Regular cardiac myocyte (primary cell): ENCODE data around the gene HIKESHI. TPM values are rescaled to one million over a fixed set of nuclear protein-coding genes. Genes with fewer than 3 reads are reported as not detected.

Experiments
- total RNA-seq: library from RNA; depleted of rRNA; stranded (reverse); fragments of >200 nt; gene quantifications from 2 replicates; pipeline ENCODE4 v1.2.3, GENCODE V29; 2014

The HIKESHI gene, protein sequence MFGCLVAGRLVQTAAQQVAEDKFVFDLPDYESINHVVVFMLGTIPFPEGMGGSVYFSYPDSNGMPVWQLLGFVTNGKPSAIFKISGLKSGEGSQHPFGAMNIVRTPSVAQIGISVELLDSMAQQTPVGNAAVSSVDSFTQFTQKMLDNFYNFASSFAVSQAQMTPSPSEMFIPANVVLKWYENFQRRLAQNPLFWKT
- 59.5 and 94.9 TPM in 2 replicates for total RNA-seq

DNA sequence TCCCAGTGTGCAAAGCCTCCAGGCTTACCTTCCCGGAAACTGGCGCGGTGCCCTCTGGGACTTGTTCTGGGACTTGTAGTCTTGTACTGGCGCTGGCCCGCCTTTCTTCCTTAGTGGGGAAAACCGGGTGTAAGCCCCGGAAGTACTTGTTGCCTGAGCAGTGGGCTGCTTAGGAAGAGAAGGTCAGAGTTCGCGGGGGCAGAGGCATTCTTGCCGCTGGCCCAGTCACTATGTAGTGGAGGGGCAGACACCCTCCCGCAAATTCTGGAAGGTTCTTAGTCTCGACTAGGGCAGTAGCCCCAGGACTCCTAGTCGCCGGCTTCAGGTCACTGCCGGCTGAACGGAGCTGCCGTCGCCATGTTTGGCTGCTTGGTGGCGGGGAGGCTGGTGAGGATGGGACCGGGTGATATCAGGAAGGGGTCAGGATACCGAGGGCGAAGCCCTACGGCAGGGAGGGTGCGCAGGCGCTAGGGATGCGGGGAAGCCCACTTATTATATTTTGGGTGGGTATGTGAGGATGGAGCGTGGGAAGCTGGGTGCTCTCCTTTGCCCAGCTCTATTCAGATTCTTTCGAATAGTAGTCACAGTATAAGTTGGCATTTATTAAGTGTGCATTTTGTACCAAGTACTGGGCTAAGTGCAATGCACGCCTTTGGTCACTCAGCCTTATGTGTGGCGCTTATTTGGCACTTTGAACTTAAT, at the start of gene HIKESHI:
Gene HIKESHI (plus strand): TSS at position 149 of the 702 bp plus-strand sequence. CDS start 209 bp downstream, at position 358.

GRCh38 chr11:86374586-86374985, 72.5 kb downstream of the HIKESHI start, which contains the start of gene CCDC81:
TSS of gene CCDC81 (plus strand) at chr11:86374887. CDS start at chr11:86375164, 277 bp downstream.

Other genes starting within 250 kb of the HIKESHI start
- gene PICALM, start 233.2 kb upstream of the HIKESHI start, total RNA-seq: 430 and 444 TPM in 2 replicates
- gene EED, start 57.5 kb upstream of the HIKESHI start, total RNA-seq: 18.0 and 28.0 TPM in 2 replicates
- 2.5 and 12.1 TPM in 2 replicates for gene CCDC81, start 72.6 kb downstream of the HIKESHI start, total RNA-seq